HUES64 (cell line): Measurements from ENCODE around the gene DGKI.

Experiments
- H3K27ac ChIP-seq: 2 replicates; pipeline ENCODE4 v1.7.0; 2013; ENCODE audit warnings: low read depth, low read length, inconsistent platforms
- H3K27me3 ChIP-seq: 2 replicates; pipeline ENCODE4 v1.6.1; 2013; ENCODE audit warnings: mild to moderate bottlenecking, low read length; ENCODE audit not compliant: insufficient read depth
- H3K36me3 ChIP-seq: 2 replicates; pipeline ENCODE4 v1.6.1; 2013; ENCODE audit warnings: mild to moderate bottlenecking, low read length; ENCODE audit not compliant: insufficient read depth
- H3K4me1 ChIP-seq: 2 replicates; pipeline ENCODE4 v1.6.1; 2013; ENCODE audit warnings: mild to moderate bottlenecking, low read length, moderate library complexity; ENCODE audit not compliant: insufficient read depth
- H3K4me3 ChIP-seq: 2 replicates; pipeline ENCODE4 v1.5.1; 2013; ENCODE audit warnings: mild to moderate bottlenecking, low read length, moderate library complexity
- H3K9ac ChIP-seq: 2 replicates; pipeline ENCODE4 v1.6.1; 2013; ENCODE audit warnings: mild to moderate bottlenecking, low read depth, low read length
- H3K9me3 ChIP-seq: 2 replicates; pipeline ENCODE4 v1.6.1; 2013; ENCODE audit warnings: low read depth, low read length; ENCODE audit not compliant: insufficient read depth
- WGBS: fragments of 150-250, 120-280 bp; methylation state at CpG from one replicate; pipeline ENCODE4 v1.1.7; 2013; ENCODE audit warnings: missing lambda C conversion rate; 5-methylcytosine and 5-hydroxymethylcytosine counted together

The DGKI gene

GRCh38 chr7:137366995-137367394, 479.8 kb downstream of the DGKI start:
- H3K27me3 ChIP-seq, result no peaks in the 10 kb centered on the region
- H3K36me3 ChIP-seq, result no peaks in the 10 kb centered on the region
- H3K27ac ChIP-seq, result no peak overlapping the region
- 90% methylated on average over 5 of the region's 5 CpGs for WGBS
- no peak overlapping the region for H3K4me3 ChIP-seq
- H3K9ac ChIP-seq, result no peak overlapping the region
- no peaks in the 10 kb centered on the region for H3K4me1 ChIP-seq
- H3K9me3 ChIP-seq, result peaks cover 42% of the 10 kb centered on the region

DNA sequence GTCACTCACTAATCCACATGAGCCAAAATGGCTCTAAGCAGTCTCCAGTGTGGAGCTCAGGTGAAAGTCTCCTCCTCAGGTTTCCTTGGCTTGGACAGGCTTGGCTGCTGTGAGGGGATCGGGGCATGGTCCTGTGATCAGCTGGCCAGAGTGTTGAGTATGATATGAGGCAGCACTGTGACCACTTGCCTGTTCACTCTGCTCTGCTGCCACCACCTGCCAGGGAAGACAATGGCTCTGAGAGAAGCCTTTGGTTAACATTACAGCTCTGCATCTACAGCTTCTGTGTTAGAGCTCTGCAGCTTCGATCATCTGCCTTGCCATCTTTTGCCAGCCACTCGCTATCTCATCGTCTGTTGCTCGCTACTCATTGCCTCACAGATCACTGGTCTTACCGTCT, 483.1 kb downstream of the DGKI start:
- Histone ChIP-seq H3K4me3 (no peak overlapping the region), H3K9ac (no peak overlapping the region), H3K27me3 (no peaks in the 10 kb centered on the region), H3K4me1 (no peaks in the 10 kb centered on the region), H3K9me3 (peaks cover 74% of the 10 kb centered on the region), H3K27ac (no peak overlapping the region), H3K36me3 (no peaks in the 10 kb centered on the region)
- WGBS, result 92% methylated on average over 6 of the region's 6 CpGs

GRCh38 chr7:137360087-137360679, 486.6 kb downstream of the DGKI start:
- 35% methylated on average over 1 of the region's 1 CpG for WGBS
- Histone ChIP-seq H3K4me1 (no peaks in the 10 kb centered on the region), H3K9me3 (peaks cover 81% of the 10 kb centered on the region), H3K27me3 (no peaks in the 10 kb centered on the region), H3K36me3 (no peaks in the 10 kb centered on the region), H3K9ac (no peak overlapping the region), H3K4me3 (no peak overlapping the region), H3K27ac (no peak overlapping the region)

- Histone ChIP-seq H3K4me1 (no peaks in the 10 kb centered on the region), H3K4me3 (no peak overlapping the region), H3K9me3 (peaks cover 35% of the 10 kb centered on the region), H3K27me3 (no peaks in the 10 kb centered on the region), H3K27ac (no peak overlapping the region), H3K36me3 (no peaks in the 10 kb centered on the region), H3K9ac (no peak overlapping the region)
These were observed 491.8 kb downstream of the DGKI start for GRCh38 chr7:137354961-137355360.

DNA sequence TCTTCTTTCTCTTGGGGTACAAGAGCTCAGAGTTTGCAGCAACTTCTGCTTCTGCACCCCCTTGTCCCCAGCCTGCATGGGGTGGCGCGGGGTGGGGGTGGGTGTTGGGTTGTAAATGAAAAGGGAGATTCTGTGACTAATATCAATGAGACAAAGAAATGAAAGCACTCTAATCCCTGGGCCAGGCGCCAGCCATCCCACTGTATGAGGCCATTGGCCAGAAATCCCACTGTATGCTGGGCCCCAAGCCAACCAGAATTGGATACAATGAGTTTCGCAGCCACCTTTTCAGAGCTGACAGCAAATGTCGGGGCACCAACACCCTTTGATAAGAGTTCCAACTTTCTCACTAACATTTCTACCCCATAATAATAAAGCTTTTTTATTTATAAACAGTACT, 492.4 kb downstream of the DGKI start:
- Histone ChIP-seq H3K27me3 (no peaks in the 10 kb centered on the region), H3K36me3 (no peaks in the 10 kb centered on the region), H3K4me1 (no peaks in the 10 kb centered on the region), H3K9me3 (peaks cover 29% of the 10 kb centered on the region), H3K4me3 (no peak overlapping the region), H3K27ac (no peak overlapping the region), H3K9ac (no peak overlapping the region)
- WGBS, result 87% methylated on average over 5 of the region's 5 CpGs

DNA sequence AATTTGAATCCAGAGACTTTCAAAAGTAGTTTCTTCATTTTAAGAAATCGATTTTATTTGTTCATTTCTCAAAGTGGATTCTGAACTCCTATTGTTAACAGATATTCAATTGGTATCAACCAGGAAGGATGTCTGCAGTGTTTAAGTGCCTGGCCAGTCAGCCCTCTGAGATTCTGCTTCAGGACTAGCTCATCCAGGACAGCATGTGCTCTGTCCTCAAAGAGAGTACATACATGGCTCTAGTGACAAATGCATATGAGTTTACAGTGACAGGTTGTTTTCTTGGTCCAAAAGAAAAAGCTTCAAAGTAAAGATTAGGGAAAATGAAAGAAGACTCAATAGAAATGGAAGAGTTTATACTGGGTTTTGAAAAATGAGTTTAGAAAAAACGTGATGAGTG, 494.8 kb downstream of the DGKI start:
- H3K9me3 ChIP-seq, result peaks cover 7% of the 10 kb centered on the region
- H3K36me3 ChIP-seq, result no peaks in the 10 kb centered on the region
- no peaks in the 10 kb centered on the region for H3K27me3 ChIP-seq
- no peak overlapping the region for H3K4me3 ChIP-seq
- 81% methylated on average over 1 of the region's 2 CpGs for WGBS
- H3K27ac ChIP-seq, result no peak overlapping the region
- peaks cover 6% of the 10 kb centered on the region; the same call in 1 of the 2 replicates for H3K4me1 ChIP-seq
- H3K9ac ChIP-seq, result no peak overlapping the region

DNA sequence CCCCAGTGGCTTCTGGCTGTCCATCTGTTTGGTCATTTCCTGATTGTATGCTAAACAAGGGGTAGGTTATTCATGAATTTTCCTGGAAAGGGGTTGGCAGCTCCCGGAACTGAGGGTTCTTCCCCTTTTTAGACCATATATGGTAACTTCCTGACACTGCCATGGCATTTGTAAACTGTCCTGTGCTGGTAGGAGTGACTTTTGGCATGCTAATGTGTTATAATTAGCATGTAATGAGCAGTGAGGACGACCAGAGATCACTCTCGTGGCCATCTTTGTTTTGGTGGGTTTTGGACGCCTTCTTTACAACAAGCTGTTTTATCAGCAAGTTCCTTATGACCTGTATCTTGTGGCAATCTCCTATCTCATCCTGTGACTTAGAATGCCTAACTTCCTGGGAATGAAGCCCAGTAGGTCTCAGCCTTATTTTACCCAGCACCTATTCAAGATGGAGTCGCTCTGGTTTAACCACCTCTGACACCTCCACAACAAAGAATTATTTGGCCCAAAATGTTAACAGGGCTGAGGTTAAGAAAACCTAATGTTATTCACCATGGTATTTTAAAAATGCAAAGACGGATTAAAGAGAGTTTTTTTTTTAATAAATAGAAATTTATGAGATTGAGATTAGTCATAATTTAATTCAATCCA, 500.9 kb downstream of the DGKI start:
- no peak overlapping the region for H3K9ac ChIP-seq
- H3K4me1 ChIP-seq, result peaks cover 33% of the 10 kb centered on the region
- no peak overlapping the region for H3K27ac ChIP-seq
- WGBS, result 79% methylated on average over 5 of the region's 6 CpGs
- no peaks in the 10 kb centered on the region for H3K9me3 ChIP-seq
- no peak overlapping the region for H3K4me3 ChIP-seq
- H3K36me3 ChIP-seq, result no peaks in the 10 kb centered on the region
- H3K27me3 ChIP-seq, result peaks cover 17% of the 10 kb centered on the region; the same call in 1 of the 2 replicates

DNA sequence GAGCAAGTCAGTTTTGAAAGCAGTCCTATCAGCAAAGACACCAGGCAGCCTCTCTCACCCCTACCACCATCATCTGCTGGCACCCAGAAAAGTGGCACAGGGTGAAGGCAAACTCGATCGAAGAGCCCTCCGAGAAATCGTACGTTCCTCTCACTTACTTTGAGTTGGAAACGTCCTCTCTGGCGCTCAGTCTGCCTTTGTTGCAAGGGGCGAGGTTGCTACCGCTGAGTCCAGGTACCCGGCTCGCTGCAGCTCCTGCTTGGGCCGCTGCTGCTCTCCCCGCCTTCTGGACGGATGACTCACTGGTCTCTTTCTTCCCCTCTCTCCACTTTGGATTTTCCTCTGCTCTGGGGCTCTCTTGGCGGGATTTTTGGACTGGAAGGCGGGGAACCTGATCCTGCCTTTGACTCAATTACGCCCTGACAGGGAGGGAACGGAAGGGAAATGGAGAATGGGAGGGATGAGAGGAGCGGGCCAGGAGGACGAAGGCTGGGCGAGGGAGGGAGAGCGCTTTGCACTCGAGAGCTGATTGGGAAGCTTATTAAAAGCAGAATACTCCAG, 503.4 kb downstream of the DGKI start, which contains the start of gene PTN:
TSS of gene PTN (minus strand) at position 453 of the 561 bp plus-strand sequence. CDS start 88,760 bp downstream, outside the sequence.
- peaks cover 17% of the 10 kb centered on the region; the same call in 1 of the 2 replicates for H3K27me3 ChIP-seq
- no peaks in the 10 kb centered on the region for H3K9me3 ChIP-seq
- peak within 1 kb of the TSS; percentile 80 for H3K9ac ChIP-seq
- H3K4me1 ChIP-seq, result peaks cover 35% of the 10 kb centered on the region
- WGBS, result under 1% methylated on average over 23 of the region's 23 CpGs
- peak within 1 kb of the TSS; percentile 51; the same call in 1 of the 2 replicates for H3K27ac ChIP-seq
- no peaks in the 10 kb centered on the region; the same call in 1 of the 2 replicates for H3K36me3 ChIP-seq
- H3K4me3 ChIP-seq, result peak within 1 kb of the TSS; percentile 80

GRCh38 chr7:137342828-137343261, 503.9 kb downstream of the DGKI start:
- Histone ChIP-seq H3K9ac (peak overlapping the region; percentile 80), H3K4me3 (peak overlapping the region; percentile 80), H3K9me3 (no peaks in the 10 kb centered on the region), H3K36me3 (no peaks in the 10 kb centered on the region; the same call in 1 of the 2 replicates), H3K27ac (0 out of 2 replicates have a peak overlapping the region, but pooled peaks have one; percentile 51), H3K27me3 (peaks cover 17% of the 10 kb centered on the region; the same call in 1 of the 2 replicates), H3K4me1 (peaks cover 37% of the 10 kb centered on the region)
- 21% methylated on average over 5 of the region's 5 CpGs for WGBS

- Histone ChIP-seq H3K9me3 (no peaks in the 10 kb centered on the region), H3K27ac (no peak overlapping the region), H3K9ac (no peak overlapping the region), H3K27me3 (peaks cover 17% of the 10 kb centered on the region; the same call in 1 of the 2 replicates), H3K4me1 (peaks cover 35% of the 10 kb centered on the region), H3K36me3 (no peaks in the 10 kb centered on the region; the same call in 1 of the 2 replicates), H3K4me3 (peak overlapping the region; percentile 80)
- WGBS, result 61% methylated on average over 3 of the region's 3 CpGs
These were observed 504.5 kb downstream of the DGKI start for GRCh38 chr7:137342265-137342664.

DNA sequence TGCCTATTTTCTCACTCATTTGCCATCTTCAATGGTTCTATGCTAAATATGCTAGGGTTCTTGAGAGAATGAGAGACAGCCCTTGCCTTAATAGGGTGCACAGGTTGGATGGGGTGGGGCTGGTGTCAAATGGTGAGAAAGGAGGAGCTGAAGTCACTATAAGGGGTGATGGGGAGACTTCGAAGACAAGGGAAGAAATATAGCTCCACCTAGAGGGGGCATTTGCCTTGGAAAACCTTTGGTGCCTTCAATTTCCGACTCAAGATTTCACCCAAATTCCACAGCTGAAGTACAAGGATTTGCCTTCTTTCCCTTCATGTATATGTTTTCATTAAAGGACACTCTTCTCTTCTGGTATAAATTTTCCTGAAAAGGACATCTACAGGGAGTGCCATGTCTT, 508.9 kb downstream of the DGKI start:
- no peaks in the 10 kb centered on the region for H3K9me3 ChIP-seq
- no peak overlapping the region for H3K9ac ChIP-seq
- H3K4me3 ChIP-seq, result no peak overlapping the region
- WGBS, result 72% methylated on average over 2 of the region's 2 CpGs
- H3K36me3 ChIP-seq, result no peaks in the 10 kb centered on the region; the same call in 1 of the 2 replicates
- H3K4me1 ChIP-seq, result peaks cover 18% of the 10 kb centered on the region
- H3K27ac ChIP-seq, result no peak overlapping the region
- H3K27me3 ChIP-seq, result no peaks in the 10 kb centered on the region
